ENCODE measurements around the gene FRMD1. TPM values are rescaled to one million over a fixed set of nuclear protein-coding genes. Genes with fewer than 3 reads are reported as not detected.

The FRMD1 gene
- total RNA-seq, 1 experiment from 2014 or later = not detected

GRCh38 chr6:168056892-168057527 lies 22.0 kb downstream of the FRMD1 start:
- Histone ChIP-seq H3K9me2 (ENCODE audit: insufficient read depth) (no peaks in the 10 kb centered on the region), H3K9me3 (ENCODE audit: control insufficient read depth in 1 of 2, insufficient read depth in 1 of 2, low read depth in 1 of 2, low read length in 2 of 2) (no peaks in the 10 kb centered on the region), H3K4me3 (replicated peaks in 1 of 2; ENCODE audit: low read depth in 1 of 2, low read length in 2 of 2) (no peak overlapping the region), H2AFZ (ENCODE audit: low read depth, low read length, poor library complexity, severe bottlenecking) (no peak overlapping the region), H4K20me1 (ENCODE audit: insufficient read depth) (no peaks in the 10 kb centered on the region), H3K4me2 (ENCODE audit: low read length) (no peak overlapping the region), H3K4me1 (ENCODE audit: control insufficient read depth in 1 of 2, insufficient read depth in 2 of 2, low read length in 2 of 2) (peaks cover 0 to 4% of the 10 kb centered on the region in 2 experiments; a peak in 1 of 4 replicates), H3K27me3 (ENCODE audit: insufficient read depth, low read length) (no peaks in the 10 kb centered on the region), H3K36me3 (ENCODE audit: control insufficient read depth in 1 of 2, insufficient read depth in 2 of 2, low read length in 2 of 2) (no peaks in the 10 kb centered on the region), H3K27ac (ENCODE audit: low read depth, low read length) (no peak overlapping the region), H3K79me2 (ENCODE audit: insufficient read depth, low read length) (no peaks in the 10 kb centered on the region), H3K9ac (ENCODE audit: low read length) (no peak overlapping the region)
- ChIA-PET POLR2A (no interaction called here), CTCF (no interaction called here), RAD21 (ENCODE audit: low non-redundant PET in 1 of 2, low total read pairs in 2 of 2, uncharacterized antibody in 2 of 2, unreplicated experiment in 2 of 2) (no interaction called here)
- no peak for TF ChIP-seq RAD21 (IDR thresholded peaks at IDR 0.05; ENCODE audit: low read depth)
- TF ChIP-seq ZFX (IDR thresholded peaks at IDR 0.05) = no peak
- no peak for TF ChIP-seq CTCF (IDR thresholded peaks at IDR 0.05 in 2 of 3, conservative IDR thresholded peaks at IDR 0.05 in 1 of 3; ENCODE audit: borderline replicate concordance in 1 of 3, insufficient read depth in 1 of 3, low read depth in 2 of 3, low read length in 2 of 3)
- TF ChIP-seq FOSL1 (IDR thresholded peaks at IDR 0.05; ENCODE audit: low read depth) = no peak
- no peak for ATAC-seq
- intact Hi-C loops (cut with micrococcal nuclease) = no loop called here
- BruUV-seq (replicated peaks) = no TSS peak
- no peak for DNase-seq (ENCODE audit: low read depth, low spot score)

GRCh38 chr6:168055696-168056489 lies 23.1 kb downstream of the FRMD1 start:
- no peaks in the 10 kb centered on the region for H3K9me3 ChIP-seq (ENCODE audit: control insufficient read depth in 1 of 2, insufficient read depth in 1 of 2, low read depth in 1 of 2, low read length in 2 of 2)
- H3K27ac ChIP-seq (ENCODE audit: low read depth, low read length) = no peak overlapping the region
- no peak overlapping the region for H2AFZ ChIP-seq (ENCODE audit: low read depth, low read length, poor library complexity, severe bottlenecking)
- no peak for DNase-seq (ENCODE audit: low read depth, low spot score)
- POLR2A ChIA-PET = no interaction called here
- ATAC-seq = no peak
- H3K4me3 ChIP-seq (replicated peaks in 1 of 2; ENCODE audit: low read depth in 1 of 2, low read length in 2 of 2) = no peak overlapping the region
- no peaks in the 10 kb centered on the region for H3K36me3 ChIP-seq (ENCODE audit: control insufficient read depth in 1 of 2, insufficient read depth in 2 of 2, low read length in 2 of 2)
- peaks cover 0 to 4% of the 10 kb centered on the region in 2 experiments; a peak in 1 of 4 replicates for H3K4me1 ChIP-seq (ENCODE audit: control insufficient read depth in 1 of 2, insufficient read depth in 2 of 2, low read length in 2 of 2)
- BruUV-seq (replicated peaks) = no TSS peak
- no peaks in the 10 kb centered on the region for H3K79me2 ChIP-seq (ENCODE audit: insufficient read depth, low read length)
- RAD21 ChIA-PET (ENCODE audit: low non-redundant PET in 1 of 2, low total read pairs in 2 of 2, uncharacterized antibody in 2 of 2, unreplicated experiment in 2 of 2) = no interaction called here
- CTCF ChIA-PET = no interaction called here
- H3K4me2 ChIP-seq (ENCODE audit: low read length) = no peak overlapping the region
- intact Hi-C loops (cut with micrococcal nuclease) = no loop called here
- no peaks in the 10 kb centered on the region for H3K9me2 ChIP-seq (ENCODE audit: insufficient read depth)
- no peaks in the 10 kb centered on the region for H4K20me1 ChIP-seq (ENCODE audit: insufficient read depth)
- no peak overlapping the region for H3K9ac ChIP-seq (ENCODE audit: low read length)
- no peaks in the 10 kb centered on the region for H3K27me3 ChIP-seq (ENCODE audit: insufficient read depth, low read length)
- TF ChIP-seq ZFX (IDR thresholded peaks at IDR 0.05) (no peak), TCF7L2 (IDR thresholded peaks at IDR 0.05; ENCODE audit: borderline replicate concordance, extremely low read depth, insufficient read depth, insufficient read length) (no peak), SP1 (IDR thresholded peaks at IDR 0.05; ENCODE audit: low read depth) (no peak), POLR2A (IDR thresholded peaks at IDR 0.05; ENCODE audit: borderline replicate concordance, extremely low read depth, insufficient read depth, insufficient read length) (no peak), POLR2AphosphoS5 (IDR thresholded peaks at IDR 0.05; ENCODE audit: low read depth, low read length) (no peak), MAX (IDR thresholded peaks at IDR 0.05) (no peak), EZH2 (IDR thresholded peaks at IDR 0.05) (no peak), YY1 (IDR thresholded peaks at IDR 0.05; ENCODE audit: extremely low read depth, insufficient replicate concordance, low read depth, low read length) (no peak), CEBPB (IDR thresholded peaks at IDR 0.05; ENCODE audit: low read depth) (no peak), SRF (IDR thresholded peaks at IDR 0.05; ENCODE audit: low read depth) (no peak), CTCF (IDR thresholded peaks at IDR 0.05 in 2 of 3, conservative IDR thresholded peaks at IDR 0.05 in 1 of 3; ENCODE audit: borderline replicate concordance in 1 of 3, insufficient read depth in 1 of 3, low read depth in 2 of 3, low read length in 2 of 3) (no peak), JUND (IDR thresholded peaks at IDR 0.05) (no peak)

Data from HCT116 (cell line).